ENCODE results near the gene DAPK2. TPM values are rescaled to one million over a fixed set of nuclear protein-coding genes. Genes with fewer than 3 reads are reported as not detected.

DAPK2 gene
- total and polyA plus RNA-seq, 2 of the 13 experiments (the other 11 are each of a cell fraction or from before 2014, with no cell fraction given) = 0.33 to 0.63 TPM

- TF ChIP-seq ZNF687 (CRISPR knock-in tag; IDR thresholded peaks at IDR 0.05) = no peak
- no peak for TF ChIP-seq EZH2 (conservative IDR thresholded peaks at IDR 0.05; ENCODE audit: low read depth, low read length)
- no peak for TF ChIP-seq ZBTB8A (CRISPR knock-in tag; IDR thresholded peaks at IDR 0.05; ENCODE audit: borderline replicate concordance, low read depth)
- TF ChIP-seq ZNF768 (CRISPR knock-in tag; IDR thresholded peaks at IDR 0.05) = no peak
- no peak for TF ChIP-seq ZNF563 (CRISPR knock-in tag; IDR thresholded peaks at IDR 0.05)
- no peak for TF ChIP-seq HMG20B (CRISPR knock-in tag; conservative IDR thresholded peaks at IDR 0.05)
- peak; percentile 77 for TF ChIP-seq ZBTB33 (CRISPR knock-in tag; IDR thresholded peaks at IDR 0.05)
- no peak for TF ChIP-seq CCAR2 (optimal IDR thresholded peaks at IDR 0.05; ENCODE audit: low read depth, low read length)
- TF ChIP-seq BATF2 (CRISPR knock-in tag; IDR thresholded peaks at IDR 0.05) = no peak
- TF ChIP-seq EP300 (IDR thresholded peaks at IDR 0.05; ENCODE audit: low read depth in 2 of 2, low read length in 2 of 2) = peak in 1 of 2 experiments; percentile 43; a peak in 1 of 4 replicates
- no peak for TF ChIP-seq EP300 (CRISPR knock-in tag; IDR thresholded peaks at IDR 0.05; ENCODE audit: borderline replicate concordance)
- TF ChIP-seq MTA1 (CRISPR knock-in tag; IDR thresholded peaks at IDR 0.05; ENCODE audit: borderline replicate concordance) = no peak
- TF ChIP-seq ZNF382 (CRISPR knock-in tag; IDR thresholded peaks at IDR 0.05; ENCODE audit: borderline replicate concordance) = no peak
- TF ChIP-seq ZNF33B (CRISPR knock-in tag; IDR thresholded peaks at IDR 0.05) = no peak
- 0 out of 2 replicates have a peak, but pooled peaks have one; percentile 24 for TF ChIP-seq ZNF709 (CRISPR knock-in tag; IDR thresholded peaks at IDR 0.05)
- TF ChIP-seq MAZ (IDR thresholded peaks at IDR 0.05; ENCODE audit: borderline replicate concordance, low read depth, low read length) = no peak
- no peak for TF ChIP-seq MAZ (CRISPR knock-in tag; IDR thresholded peaks at IDR 0.05; ENCODE audit: low read depth)
- TF ChIP-seq FOXC1 (CRISPR knock-in tag; IDR thresholded peaks at IDR 0.05; ENCODE audit: borderline replicate concordance) = peak; percentile 49; the same call in 1 of the 2 replicates
- TF ChIP-seq FOXA3 (CRISPR knock-in tag; IDR thresholded peaks at IDR 0.05) = peak; percentile 31; the same call in 1 of the 2 replicates
- TF ChIP-seq ZKSCAN1 (IDR thresholded peaks at IDR 0.05; ENCODE audit: low read length) = no peak
- TF ChIP-seq NCOR1 (IDR thresholded peaks at IDR 0.05; ENCODE audit: borderline replicate concordance, low read length) = peak; percentile 67; the same call in 1 of the 2 replicates
- TF ChIP-seq NR3C1 (CRISPR knock-in tag; IDR thresholded peaks at IDR 0.05) = no peak
- TF ChIP-seq MEIS2 (CRISPR knock-in tag; IDR thresholded peaks at IDR 0.05) = no peak
- TF ChIP-seq ISL2 (CRISPR knock-in tag; IDR thresholded peaks at IDR 0.05) = no peak
Measured at GRCh38 chr15:64070965-64071851, 24.9 kb upstream of the DAPK2 start (continued).

All from HepG2 (cell line).